NT2/D1 (cell line): ENCODE data around the gene COL23A1.

Experiments
- YY1 ChIP-seq: IDR thresholded peaks from 2 replicates; pipeline ENCODE4 v1.6.1; 2011; ENCODE audit not compliant: insufficient read length, insufficient read depth
- ZNF274 ChIP-seq: IDR thresholded peaks from 2 replicates; pipeline ENCODE4 v1.6.1; 2011; ENCODE audit warnings: mild to moderate bottlenecking, low read depth, low read length

GRCh38 chr5:178420354-178420781 lies 169.8 kb downstream of the COL23A1 start:
- TF ChIP-seq YY1: no peak
- TF ChIP-seq ZNF274: no peak
